HG03565 (cell line): Measurements from ENCODE around the gene RABGAP1L.
A peak's percentile ranks its signal among the peaks of the same experiment; 100 is the strongest.
"Not testable (repeated sequence)": the region's sequence is repeated elsewhere in the genome, so short reads cannot be mapped to it uniquely, and the experiment has no call there.

Source experiments
- ATAC-seq: cut with Tn5 transposase; IDR thresholded peaks from one replicate; pipeline ENCODE4 v1.9.1; 2021; ENCODE audit warnings: mild to moderate bottlenecking, moderate library complexity; ENCODE audit not compliant: unreplicated experiment

Gene RABGAP1L

DNA sequence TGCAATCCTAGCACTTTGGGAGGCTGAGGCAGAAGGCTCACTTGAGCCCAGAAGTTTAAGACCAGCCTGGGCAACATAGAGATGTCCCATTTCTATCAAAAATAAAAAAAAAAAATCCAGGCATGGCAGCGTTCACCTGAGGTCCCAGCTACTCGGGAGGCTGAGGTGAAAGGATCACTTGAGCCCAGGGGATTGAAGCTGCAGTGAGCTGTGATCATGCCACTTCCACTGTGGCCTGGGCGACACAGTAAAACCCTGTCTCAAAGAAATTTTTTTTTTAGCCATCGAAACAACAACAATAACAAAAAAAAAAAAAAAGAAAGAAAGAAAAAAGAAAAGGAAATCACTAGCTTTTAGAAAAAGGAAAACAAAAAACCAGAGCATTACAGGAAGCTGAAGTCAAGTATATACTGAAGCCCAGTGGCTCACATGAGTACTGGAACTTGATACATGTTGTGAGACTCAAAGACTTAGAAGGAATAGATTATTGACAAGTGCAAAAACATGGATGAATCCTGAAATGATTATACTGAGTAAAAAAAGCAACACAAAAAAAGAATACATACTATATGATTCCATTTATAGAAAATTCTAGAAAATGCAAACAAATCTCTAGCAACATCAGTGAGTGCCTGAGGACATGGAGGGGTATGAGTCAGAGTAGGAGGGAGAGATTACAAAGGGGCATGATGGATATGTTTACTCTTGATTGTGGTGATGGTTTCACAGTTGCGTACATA is 6.1 kb upstream of the RABGAP1L start:
- ATAC-seq = peak; percentile 37

DNA sequence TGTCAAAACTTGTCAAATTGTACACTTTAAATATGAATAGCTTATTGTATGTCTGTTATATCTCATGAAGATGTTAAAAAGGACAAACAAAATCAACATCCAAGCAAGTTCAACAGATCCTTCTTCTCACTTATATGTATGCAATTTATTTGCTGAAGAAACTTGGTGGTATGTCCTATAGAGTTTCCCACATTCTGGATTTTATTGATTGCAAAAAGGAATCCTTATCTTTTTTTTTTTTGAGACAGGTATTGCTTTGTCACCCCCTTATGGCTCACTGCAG is 5.6 kb upstream of the RABGAP1L start:
- no peak for ATAC-seq

DNA sequence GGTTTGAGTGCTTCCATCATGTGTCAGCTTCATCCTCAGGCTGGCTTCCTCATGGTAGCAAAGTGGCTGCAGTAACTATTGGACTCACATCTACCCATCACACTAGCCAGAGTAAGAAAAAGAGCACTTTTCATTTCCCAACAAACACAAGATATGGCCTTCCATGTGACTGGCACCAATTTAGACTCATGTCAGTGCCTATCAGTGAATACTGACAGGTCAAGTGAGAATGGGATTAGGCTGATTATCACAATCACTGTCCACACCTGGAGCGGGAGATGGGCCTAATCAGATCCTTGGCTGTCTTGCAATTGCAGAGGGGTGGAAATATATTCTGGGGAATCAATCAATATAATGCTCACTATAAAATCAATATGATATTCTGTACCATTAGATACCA is 2.9 kb upstream of the RABGAP1L start:
- ATAC-seq = no peak

DNA sequence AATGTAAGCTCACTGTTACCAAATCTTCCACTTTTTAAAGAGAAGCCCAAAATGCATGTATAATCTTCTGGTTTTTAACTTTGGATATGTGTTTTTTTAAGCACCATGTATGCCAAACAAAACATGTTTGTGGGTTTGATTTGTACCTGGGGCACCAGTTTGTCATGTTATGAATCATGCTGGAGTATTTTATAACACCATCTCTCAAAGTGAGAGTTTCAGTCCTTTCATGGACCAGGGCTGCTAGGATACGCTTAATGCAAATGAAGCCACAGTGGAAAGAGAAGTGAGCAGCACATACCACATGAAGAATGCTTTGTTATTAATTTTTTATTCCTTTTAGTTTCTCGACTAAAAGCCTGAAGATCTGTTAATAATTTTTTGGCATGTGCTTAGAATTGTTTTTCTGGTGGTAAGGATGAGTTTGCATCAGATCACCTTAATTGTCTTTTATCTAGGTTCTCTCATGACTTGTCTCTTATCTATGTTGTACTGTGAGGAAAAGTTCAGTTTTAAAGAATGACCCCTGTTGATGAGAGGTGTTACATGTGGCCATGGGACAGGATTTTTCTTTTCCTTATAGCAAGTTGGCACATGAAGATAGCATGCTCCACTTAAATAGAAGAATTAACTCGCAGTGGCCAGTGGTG is 2.0 kb upstream of the RABGAP1L start:
- peak; percentile 39 for ATAC-seq

DNA sequence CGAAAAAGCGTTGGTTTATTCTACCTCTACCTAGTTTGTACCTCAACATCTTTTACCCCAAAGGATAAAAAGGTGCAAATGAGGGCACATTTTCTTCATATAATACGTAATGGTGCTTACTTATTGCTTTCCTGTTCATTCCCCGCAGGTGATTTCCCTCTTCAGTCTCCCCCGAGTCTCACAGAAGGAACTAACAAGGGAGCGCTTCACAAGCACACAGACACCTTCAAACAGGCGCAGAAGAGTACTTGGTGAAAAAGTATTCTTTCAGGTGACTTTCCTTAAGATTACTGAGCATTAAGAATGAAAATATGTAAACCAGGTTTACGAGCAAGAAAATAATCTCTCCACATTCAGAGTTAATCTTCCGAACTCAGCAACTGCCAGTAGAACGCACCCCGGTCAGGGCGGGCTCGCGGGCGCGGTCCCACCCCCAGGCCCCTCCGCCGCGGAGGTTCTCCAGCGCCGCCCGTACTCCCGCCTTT is 511 bp upstream of the RABGAP1L start:
- ATAC-seq = peak; percentile 4

DNA sequence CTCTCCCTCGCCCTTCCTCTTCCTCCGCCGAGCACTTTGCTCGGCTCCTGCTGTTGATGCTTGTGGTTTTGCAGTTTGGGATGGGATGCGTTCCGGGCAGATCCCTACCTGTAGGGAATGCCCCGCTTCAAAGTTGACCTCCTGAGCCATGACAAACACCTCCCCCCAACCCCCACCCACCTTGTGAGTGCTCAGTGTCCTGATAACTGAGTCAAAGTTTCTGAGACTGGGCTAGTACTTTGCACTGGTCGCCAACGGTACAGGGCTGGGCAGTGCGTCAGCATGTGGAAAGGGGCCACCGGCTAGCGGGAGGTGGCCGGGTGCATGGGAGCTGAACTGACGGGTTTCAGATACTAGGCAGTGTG is 771 bp downstream of the RABGAP1L start:
- ATAC-seq = peak; percentile 2

DNA sequence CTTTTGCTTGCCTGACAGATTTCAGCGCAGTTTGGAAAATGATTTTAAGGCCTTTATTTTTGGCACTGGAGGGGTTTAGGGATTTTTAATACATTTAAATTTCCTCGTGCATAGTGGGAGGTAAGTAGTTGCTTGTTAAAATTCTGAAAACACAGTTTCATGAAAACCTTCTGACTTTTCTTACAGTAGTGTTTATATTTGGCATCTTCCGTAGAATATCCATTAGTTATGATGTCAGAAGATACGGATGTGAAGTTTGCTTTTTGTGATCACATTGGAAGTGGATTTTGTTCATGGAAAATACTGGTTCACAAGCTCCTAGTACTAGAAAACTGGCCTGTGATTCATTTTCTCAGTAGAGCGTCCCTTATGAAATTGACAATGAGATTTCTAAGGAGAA is 1.3 kb downstream of the RABGAP1L start:
- ATAC-seq = no peak

DNA sequence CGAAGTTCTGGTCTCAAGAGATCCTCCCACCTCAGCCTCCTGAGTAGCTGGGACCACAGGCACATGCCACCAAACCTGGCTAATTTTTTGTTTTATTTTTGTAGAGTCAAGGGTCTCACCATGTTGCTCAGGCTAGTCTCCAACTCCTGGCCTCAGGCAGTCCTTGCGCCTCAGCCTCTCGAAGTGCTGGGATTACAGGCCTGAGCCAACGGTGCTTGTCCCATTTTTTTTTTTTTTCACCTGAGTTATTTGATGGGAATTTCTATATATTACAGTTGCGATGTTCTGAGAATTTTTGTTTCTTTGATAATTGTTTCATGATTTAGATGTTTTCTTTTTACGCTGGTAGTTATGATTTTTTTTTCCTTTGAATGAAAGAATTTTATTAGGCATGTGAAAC is 2.5 kb downstream of the RABGAP1L start:
- no peak for ATAC-seq

DNA sequence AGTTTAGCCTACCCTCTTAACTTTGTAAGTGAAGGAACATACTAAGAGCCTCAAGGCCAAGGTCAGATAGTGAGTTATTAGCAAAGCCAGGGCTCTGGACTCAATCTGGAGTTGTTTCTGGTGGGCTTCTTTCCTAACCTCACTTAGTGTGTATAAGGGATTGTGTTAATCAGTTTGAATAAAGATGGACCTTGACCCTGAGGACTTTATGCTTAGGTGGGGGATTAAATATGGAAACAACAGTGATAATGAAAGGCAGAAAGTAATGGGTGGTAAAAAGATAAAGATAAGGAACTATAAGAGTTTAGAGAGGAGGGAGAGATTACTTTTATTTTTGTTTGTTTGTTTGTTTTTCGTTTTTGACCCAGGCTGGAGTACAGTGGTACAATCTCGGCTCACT is 5.5 kb downstream of the RABGAP1L start:
- no peak for ATAC-seq

DNA sequence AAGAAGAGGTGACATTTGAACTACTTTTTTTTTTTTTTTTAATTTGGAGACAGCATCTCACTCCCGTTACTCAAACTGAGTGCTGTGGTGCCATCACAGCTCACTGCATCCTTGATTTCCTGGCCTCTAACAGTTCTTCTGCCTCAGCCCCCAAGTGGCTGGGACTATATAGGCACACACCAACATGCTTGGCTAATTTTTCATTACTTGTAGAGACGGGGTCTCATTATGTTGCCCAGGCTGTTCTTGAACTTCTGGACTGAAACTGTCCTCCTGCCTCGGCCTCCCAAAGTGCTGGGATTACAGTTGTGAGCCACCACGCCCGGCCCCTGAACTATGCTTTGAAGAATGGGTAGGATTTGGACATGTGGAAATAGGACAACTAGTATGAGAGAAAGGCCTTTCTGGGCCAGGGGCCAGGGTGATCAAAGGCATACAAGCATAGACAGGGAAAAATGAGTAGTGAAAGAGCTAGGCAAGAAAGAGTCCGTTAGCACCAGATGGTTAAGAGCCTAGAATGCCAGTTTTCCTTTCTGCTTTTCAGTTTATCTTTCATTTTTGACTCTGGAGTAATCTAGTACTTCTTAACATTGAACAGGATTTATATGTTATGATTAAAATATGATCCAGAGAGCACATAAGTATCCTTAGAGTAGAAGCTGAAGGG is 6.3 kb downstream of the RABGAP1L start:
- ATAC-seq = no peak

DNA sequence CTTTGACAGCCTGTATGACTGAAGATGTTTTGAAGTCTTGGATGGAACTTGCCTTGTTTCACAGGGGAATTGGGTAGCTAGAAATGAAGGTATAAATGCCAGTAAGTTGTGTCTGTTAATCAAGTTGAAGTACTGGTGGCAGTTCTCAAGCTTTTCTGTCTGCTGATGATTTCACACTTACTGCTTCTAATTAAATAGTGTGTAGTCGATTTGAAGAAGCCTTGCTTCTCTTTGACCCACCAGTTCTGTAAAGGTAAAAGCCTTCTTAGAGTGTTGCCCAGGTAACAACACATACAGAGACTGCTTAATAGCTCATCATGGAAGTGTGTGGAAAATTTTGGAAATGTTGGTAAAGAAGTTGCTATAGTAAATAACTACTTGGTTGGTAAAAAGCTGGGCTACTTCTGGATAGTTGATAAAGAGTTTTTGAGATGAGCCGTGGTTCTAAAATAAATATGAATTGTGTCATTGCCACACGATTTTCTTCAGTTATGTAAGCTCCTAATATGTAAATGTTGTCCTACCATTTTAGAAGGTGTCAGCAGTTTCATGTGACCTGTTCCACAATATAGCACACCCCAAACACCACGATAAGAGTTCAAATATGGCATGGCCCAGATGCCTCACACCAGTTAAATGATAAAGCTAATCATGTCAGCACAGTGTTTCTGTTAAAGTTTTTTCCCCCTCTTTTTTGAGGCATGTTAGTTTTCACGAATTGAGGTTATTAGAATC is 7.4 kb downstream of the RABGAP1L start:
- ATAC-seq = no peak

DNA sequence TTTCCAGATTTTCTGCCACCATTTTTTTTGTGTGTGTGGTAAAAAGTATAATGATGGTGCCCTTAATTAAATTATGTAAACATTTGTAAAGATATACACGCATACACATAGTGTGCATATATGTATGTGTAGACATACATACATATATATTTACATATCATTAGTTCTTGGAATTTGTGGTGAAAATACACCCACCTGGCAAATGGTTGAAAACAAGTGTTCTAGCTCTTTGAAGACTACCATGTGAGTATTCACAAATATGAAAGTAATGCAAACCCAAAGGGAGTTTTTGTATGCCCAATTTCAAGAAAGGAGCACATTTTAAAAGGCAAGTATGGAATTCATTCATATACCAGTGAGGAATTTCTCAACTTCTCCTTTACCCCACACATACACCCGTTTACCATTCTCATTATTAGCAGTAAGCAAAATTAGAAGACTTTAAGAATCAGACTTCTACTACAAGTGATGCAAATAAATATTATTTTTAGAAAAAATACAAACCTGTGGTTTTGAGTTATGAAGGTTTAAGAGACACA is 8.0 kb downstream of the RABGAP1L start:
- ATAC-seq = peak; percentile 33

DNA sequence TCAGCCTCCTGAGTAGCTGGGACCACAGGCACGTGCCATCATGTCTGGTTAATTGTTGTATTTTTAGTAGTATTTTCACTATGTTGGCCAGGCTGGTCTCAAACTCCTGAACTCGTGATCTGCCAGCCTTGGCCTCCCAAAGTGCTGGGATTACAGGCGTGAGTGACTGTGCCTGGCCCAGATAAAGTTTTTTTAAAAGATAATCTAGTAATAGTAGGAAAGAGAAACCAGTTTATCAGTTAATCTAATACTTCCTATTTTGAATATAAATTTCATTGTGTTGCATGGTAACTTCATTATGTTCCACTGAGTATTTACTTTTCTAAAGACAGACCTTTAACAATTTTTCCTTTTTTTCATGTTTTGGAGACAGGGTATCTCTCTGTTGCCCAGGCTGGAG is 10.0 kb downstream of the RABGAP1L start:
- ATAC-seq = no peak

DNA sequence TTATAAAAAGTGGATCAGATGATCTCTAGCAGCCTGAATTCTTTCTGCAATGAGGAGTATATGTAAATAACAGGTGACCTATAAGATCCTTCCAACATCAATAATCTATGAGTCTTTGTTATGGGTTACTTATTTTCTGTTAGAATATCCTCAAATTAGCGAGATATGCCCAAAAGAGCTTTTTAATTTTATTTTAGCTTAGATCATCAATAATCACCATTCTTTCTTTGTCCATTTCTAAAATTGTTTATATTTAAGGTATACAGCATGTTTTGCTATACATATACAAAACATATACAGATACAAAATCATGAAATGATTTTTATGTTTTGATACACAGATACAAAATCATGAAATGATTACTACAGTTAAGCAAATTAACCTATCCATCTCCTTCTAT is 11.8 kb downstream of the RABGAP1L start:
- no peak for ATAC-seq

DNA sequence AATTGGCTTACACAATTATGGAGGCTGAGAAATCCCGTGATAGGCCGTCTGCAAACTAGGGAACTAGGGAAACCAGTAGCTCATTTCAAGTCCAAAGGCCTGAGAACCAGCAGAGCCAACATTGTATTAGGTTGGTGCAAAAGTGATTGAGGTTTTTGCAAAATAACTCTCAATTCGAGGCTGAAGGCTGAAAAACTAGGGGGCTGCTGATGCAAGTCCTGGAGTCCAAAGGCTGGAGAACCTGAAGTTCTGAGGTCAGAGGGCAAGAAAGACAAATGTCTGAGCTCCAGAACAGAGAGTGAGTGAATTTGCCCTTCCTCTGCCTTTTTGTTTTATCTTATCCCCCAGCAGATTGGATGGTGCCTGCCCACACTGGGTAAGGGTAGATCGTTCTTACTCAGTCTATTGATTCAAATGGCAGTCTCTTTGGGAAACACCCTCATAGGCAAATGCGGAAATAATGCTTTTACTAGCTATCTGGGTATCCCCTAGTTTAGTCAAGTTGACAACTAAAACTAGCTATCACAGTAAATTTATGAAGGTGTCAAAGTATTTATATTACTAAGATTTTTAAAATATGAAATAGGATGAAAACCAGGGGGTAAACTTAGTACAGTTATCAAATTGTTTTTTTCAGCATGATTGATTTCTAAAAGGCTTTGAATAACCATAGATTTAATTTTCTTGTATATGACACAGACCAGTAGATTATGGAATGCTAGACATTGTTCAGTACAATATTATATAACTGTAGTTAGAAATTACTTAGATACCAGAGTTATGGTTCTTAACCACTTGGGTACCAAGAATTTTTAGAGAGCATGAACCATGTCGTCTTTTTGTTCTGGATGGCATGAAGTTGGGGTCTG is 15.4 kb downstream of the RABGAP1L start:
- peak; percentile 58 for ATAC-seq

DNA sequence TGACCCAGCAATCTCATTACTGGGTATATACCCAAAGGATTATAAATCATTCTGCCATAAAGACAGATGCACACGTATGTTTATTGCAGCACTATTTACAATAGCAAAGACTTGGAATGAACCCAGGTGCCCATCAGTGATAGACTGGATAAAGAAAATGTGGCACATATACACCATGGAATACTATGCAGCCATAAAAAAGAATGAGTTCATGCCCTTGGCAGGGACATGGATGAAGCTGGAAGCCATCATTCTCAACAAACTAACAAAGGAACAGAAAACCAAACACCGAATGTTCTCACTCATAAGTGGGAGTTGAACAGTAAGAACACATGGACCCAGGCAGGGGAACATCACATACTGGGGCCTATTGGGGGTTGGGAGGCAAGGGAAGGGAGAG is 19.1 kb downstream of the RABGAP1L start:
- not testable (repeated sequence) for ATAC-seq

DNA sequence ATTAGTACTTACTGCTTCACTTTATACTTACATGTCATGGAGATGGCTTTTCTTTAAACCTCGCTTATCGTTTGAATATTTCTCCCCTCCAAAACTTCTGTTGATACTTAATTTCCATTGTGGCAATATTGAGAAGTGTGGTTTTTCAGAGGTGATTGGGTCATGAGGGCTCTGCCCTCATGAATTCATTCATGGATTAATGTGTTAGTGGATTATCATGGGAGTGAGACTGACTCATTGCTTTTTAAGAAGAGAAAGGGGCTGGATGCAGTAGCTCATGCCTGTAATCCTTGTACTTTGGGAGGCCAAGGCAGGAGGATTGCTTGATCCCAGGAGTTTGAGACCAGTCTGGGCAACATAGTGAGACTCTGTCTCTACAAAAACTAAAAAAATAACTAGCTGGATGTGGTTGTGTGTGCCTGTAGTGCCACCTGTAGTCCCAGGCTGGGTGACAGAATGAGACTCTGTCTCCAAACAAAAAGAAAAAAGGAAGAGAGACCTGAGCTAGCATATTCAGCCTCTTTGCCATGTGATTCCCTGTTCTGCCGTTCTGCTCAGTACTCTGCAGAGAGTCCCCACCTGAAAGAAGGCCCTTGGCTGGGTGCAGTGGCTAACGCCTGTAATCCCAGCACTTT is 30.2 kb downstream of the RABGAP1L start:
- no peak for ATAC-seq

DNA sequence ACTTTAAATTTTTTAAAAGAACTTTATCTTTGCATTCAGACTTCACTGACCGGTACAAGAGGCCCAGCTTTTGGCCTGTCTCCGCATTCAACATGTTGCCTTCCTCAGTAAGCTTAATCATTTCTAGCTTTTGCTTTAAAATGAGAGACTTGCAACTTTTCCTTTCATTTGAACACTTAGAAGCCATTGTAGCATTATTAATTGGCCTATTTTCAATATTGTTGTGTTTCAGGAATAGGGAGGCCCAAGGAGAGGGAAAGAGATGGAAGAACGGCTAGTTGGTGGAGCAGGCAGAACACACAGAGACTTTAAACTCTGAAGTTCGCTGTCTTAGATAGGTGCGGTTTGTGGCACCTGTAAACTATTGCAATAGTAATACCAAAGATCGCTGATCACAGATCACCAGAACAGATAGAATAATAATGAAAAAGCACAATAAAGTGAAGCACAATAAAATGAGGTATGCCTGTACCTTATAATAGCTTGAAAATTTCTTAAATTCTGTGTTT is 31.4 kb downstream of the RABGAP1L start:
- no peak for ATAC-seq

DNA sequence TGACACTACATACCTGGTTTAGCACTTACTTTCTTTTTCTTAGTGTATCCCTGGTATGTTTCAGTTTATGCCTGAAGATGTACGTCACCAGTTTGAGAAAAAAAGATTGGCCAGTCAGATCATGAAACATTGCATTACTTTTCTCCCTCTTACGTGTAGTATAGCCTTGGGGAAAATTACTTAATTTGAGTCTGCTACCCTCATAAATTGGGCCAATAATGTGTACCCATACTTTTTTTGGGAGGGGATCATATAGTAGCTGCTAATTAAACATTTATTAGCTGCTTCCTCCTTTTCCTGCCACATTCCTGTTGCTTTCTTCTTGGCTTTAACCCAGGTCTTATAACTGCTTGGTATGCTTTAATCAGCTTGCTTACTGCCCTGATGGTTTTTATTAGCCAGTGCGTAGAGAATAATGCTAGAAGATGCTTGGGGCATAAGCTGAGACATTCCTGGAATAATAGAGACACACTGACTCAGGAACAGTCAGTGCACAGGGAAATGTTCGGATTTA is 32.1 kb downstream of the RABGAP1L start:
- no peak for ATAC-seq

DNA sequence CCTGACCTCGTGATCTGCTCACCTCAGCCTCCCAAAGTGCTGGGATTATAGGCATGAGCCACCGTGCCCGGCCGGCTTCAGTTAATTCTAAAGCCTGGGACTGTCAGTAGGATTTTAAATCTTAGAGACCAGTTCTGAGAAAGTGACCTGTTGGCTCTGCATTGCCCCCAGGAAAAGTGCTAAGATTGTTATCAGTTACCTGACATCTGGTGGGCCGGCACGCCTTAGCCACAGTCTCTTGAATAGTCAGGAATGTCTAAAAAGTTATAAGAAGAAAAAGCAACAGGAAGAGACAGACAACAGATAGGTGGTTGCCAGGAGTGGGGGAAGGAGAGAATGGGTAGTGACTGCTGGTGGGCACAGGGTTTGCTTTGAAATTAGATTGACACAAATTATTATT is 35.1 kb downstream of the RABGAP1L start:
- ATAC-seq = no peak
